ENCODE data around the gene TANGO2. TPM values are rescaled to one million over a fixed set of nuclear protein-coding genes. Genes with fewer than 3 reads are reported as not detected.

The TANGO2 gene
- total and polyA plus RNA-seq, 10 of the 15 experiments (the other 5 are each of a cell fraction or from before 2014, with no cell fraction given) = 4.0 to 24.8 (median 20.9) TPM

- POLR2A ChIA-PET = no interaction called here
- BruUV-seq (replicated peaks) = no TSS peak
- H3K4me2 ChIP-seq (ENCODE audit: control insufficient read depth, insufficient read depth) = no peak overlapping the region
- ATAC-seq (no peak), FAIRE-seq (no peak), DNase-seq (ENCODE audit: low read depth, low spot score) (no peak)
- H3K27ac ChIP-seq (ENCODE audit: control insufficient read depth, insufficient read depth) = no peak overlapping the region
- intact Hi-C loops (cut with micrococcal nuclease; ENCODE audit: unreplicated experiment) (no loop called here), in situ Hi-C loops (cut with MboI) (no loop called here)
- no peaks in the 10 kb centered on the region for H3K27me3 ChIP-seq (replicated peaks in 1 of 2; ENCODE audit: control insufficient read depth in 2 of 2, insufficient read depth in 2 of 2, low read length in 1 of 2)
- H3K9ac ChIP-seq (ENCODE audit: control insufficient read depth, insufficient read depth, low read length) = no peak overlapping the region
- H3K9me3 ChIP-seq (replicated peaks; ENCODE audit: control insufficient read depth, insufficient read depth, low read length) = no peaks in the 10 kb centered on the region; the same call in 2 of the 3 replicates
- no peaks in the 10 kb centered on the region for H3K4me1 ChIP-seq (ENCODE audit: control insufficient read depth, insufficient read depth, low read length)
- H3K79me2 ChIP-seq (ENCODE audit: control insufficient read depth, insufficient read depth, low read length) = no peaks in the 10 kb centered on the region
- H4K20me1 ChIP-seq (ENCODE audit: control insufficient read depth, insufficient read depth) = no peaks in the 10 kb centered on the region
- RAD21 ChIA-PET (ENCODE audit: unreplicated experiment) = no interaction called here
- WGBS (ENCODE audit: insufficient coverage, insufficient replicate concordance, low lambda C conversion rate, missing lambda C conversion rate) = 93% methylated on average over 20 of the region's 20 CpGs
- no peak overlapping the region for H3K4me3 ChIP-seq
- TF ChIP-seq JUND (IDR thresholded peaks at IDR 0.05; ENCODE audit: low read depth, low read length) = no peak
- TF ChIP-seq STAT1 (conservative IDR thresholded peaks at IDR 0.05) = no peak
- no peak for TF ChIP-seq BRCA1 (IDR thresholded peaks at IDR 0.05; ENCODE audit: low read depth, low read length)
- no peak for TF ChIP-seq WRNIP1 (IDR thresholded peaks at IDR 0.05; ENCODE audit: borderline replicate concordance, low read depth, low read length)
- no peak for TF ChIP-seq ZNF24 (IDR thresholded peaks at IDR 0.05)
- peak; percentile 37; the same call in 1 of the 2 replicates for TF ChIP-seq POLR2A (IDR thresholded peaks at IDR 0.05; ENCODE audit: low read depth, low read length)
- TF ChIP-seq CHD1 (IDR thresholded peaks at IDR 0.05; ENCODE audit: low read depth, low read length) = no peak
- H2AFZ ChIP-seq (ENCODE audit: control insufficient read depth, low read depth, low read length) = no peak overlapping the region
- H3K36me3 ChIP-seq (ENCODE audit: control insufficient read depth in 2 of 2, insufficient read depth in 2 of 2, low read length in 1 of 2) = peaks cover 17 to 52% of the 10 kb centered on the region in 2 experiments; a peak in 3 of 4 replicates
- SMC1A ChIA-PET (ENCODE audit: uncharacterized antibody, unreplicated experiment) = no interaction called here
- CTCF ChIA-PET = no interaction called here
Measured at GRCh38 chr22:20106205-20106848, 85.4 kb downstream of the TANGO2 start.

GRCh38 chr22:20106849-20107237, 85.9 kb downstream of the TANGO2 start:
- ATAC-seq = no peak
- no TSS peak for BruUV-seq (replicated peaks)
- ChIA-PET RAD21 (ENCODE audit: unreplicated experiment) (no interaction called here), SMC1A (ENCODE audit: uncharacterized antibody, unreplicated experiment) (no interaction called here), POLR2A (no interaction called here), CTCF (no interaction called here)
- WGBS (ENCODE audit: insufficient coverage, insufficient replicate concordance, low lambda C conversion rate, missing lambda C conversion rate) = 90% methylated on average over 9 of the region's 10 CpGs
- H3K27ac ChIP-seq (ENCODE audit: control insufficient read depth, insufficient read depth) = no peak overlapping the region
- H3K4me2 ChIP-seq (ENCODE audit: control insufficient read depth, insufficient read depth) = no peak overlapping the region
- in situ Hi-C loops (cut with MboI) = no loop called here
- peaks cover 2% of the 10 kb centered on the region; the same call in 1 of the 2 replicates for H3K4me1 ChIP-seq (ENCODE audit: control insufficient read depth, insufficient read depth, low read length)
- H3K27me3 ChIP-seq (replicated peaks in 1 of 2; ENCODE audit: control insufficient read depth in 2 of 2, insufficient read depth in 2 of 2, low read length in 1 of 2) = no peaks in the 10 kb centered on the region
- FAIRE-seq = no peak
- peaks cover 19 to 54% of the 10 kb centered on the region in 2 experiments; a peak in 3 of 4 replicates for H3K36me3 ChIP-seq (ENCODE audit: control insufficient read depth in 2 of 2, insufficient read depth in 2 of 2, low read length in 1 of 2)
- H2AFZ ChIP-seq (ENCODE audit: control insufficient read depth, low read depth, low read length) = no peak overlapping the region
- intact Hi-C loops (cut with micrococcal nuclease; ENCODE audit: unreplicated experiment) = no loop called here
- no peak for DNase-seq (ENCODE audit: low read depth, low spot score)
- no peaks in the 10 kb centered on the region; the same call in 2 of the 3 replicates for H3K9me3 ChIP-seq (replicated peaks; ENCODE audit: control insufficient read depth, insufficient read depth, low read length)
- no peak overlapping the region for H3K4me3 ChIP-seq
- no peaks in the 10 kb centered on the region for H3K79me2 ChIP-seq (ENCODE audit: control insufficient read depth, insufficient read depth, low read length)
- H4K20me1 ChIP-seq (ENCODE audit: control insufficient read depth, insufficient read depth) = no peaks in the 10 kb centered on the region
- H3K9ac ChIP-seq (ENCODE audit: control insufficient read depth, insufficient read depth, low read length) = no peak overlapping the region
- TF ChIP-seq POU2F2 (IDR thresholded peaks at IDR 0.05; ENCODE audit: borderline replicate concordance, low read depth, low read length) (no peak), RELB (IDR thresholded peaks at IDR 0.05; ENCODE audit: low read depth) (no peak), ZNF384 (IDR thresholded peaks at IDR 0.05; ENCODE audit: borderline replicate concordance, low read depth, low read length) (no peak), IKZF2 (IDR thresholded peaks at IDR 0.05) (no peak), CUX1 (IDR thresholded peaks at IDR 0.05; ENCODE audit: insufficient replicate concordance, low read depth, low read length) (no peak)
